NCI-H2081 treated with DMSO at 0.1 percent for 48 hours (cell line): ENCODE results near the gene VPS13D.

Source experiments
- DNase-seq: peaks from one replicate; lab custom pipeline; 2025; lab: John Stamatoyannopoulos, UW

The VPS13D gene

DNA sequence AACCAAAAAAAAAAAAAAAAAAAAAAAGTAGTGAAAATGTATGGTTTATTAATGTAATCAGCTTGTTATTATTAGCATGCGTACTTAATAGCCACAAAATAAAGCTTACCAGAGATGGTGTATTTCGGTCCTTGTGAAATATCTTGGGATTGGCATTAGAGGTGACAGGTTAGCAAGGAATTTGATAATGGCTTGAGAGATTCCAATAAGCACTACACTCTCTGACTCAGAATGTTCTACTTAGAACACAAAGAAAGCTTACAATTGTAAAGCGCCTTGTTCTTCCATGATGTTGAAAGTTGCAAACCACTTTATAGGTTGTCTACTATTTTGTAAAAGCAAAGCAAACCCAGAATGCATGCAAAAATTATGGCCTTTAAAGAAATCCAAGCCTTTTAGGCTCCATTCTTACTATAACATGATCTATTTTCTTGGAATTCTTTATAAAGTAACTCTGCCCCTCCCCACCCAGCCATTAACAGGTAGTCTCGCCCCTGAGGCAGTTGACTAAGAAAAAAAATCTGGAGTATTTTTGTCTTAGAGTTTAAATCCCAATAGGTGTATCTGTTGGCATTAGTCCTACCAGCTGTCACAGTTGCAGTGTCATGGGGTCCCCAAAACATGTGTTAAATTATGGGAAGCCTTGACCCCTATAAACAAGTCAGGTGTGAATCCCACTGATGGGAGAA, 259.0 kb downstream of the VPS13D start:
- DNase-seq = no peak

DNA sequence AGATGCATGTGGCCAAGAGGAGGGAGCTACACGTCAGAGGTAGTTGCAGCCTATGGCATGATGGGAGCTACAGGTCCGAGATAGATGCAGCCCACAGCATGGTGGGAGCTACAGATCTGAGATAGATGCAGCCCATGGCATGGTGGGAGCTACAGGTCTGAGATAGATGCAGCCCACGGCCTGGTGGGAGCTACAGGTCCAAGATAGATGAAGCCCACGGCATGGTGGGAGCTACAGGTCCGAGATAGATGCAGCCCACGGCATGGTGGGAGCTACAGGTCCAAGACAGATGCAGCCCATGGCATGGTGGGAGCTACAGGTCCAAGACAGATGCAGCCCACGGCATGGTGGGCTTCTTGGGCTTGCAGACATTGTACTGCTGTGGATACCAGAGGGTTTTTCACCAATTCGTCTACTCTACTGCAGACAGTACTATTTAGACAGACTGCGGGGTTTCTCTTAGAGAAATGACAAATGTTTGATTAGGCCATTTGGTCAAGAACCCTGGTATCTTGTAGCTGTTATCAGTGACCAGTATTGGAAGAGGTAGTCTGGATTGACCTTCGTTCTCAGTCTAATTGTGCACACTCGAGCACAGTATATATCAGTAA, 260.8 kb downstream of the VPS13D start:
- DNase-seq = no peak

DNA sequence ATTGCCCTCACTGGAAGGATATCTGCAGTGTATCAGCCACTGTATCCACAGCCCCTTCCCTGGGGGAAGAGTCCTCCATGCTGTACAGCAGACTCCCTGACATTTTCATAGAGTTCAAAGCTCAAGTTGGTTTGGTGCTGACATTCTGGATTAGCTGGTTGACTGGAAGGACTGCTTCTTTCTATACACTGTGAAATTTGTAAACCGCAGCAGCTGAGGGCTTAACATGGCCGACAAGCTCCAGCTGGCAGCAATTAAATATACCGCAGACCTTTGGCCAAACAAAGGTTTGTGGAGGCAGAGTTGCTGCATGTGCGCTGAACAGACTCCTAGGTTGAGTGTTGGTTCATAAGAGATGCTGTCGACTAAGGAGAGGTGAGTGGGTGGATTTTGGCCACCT, 261.8 kb downstream of the VPS13D start:
- no peak for DNase-seq

DNA sequence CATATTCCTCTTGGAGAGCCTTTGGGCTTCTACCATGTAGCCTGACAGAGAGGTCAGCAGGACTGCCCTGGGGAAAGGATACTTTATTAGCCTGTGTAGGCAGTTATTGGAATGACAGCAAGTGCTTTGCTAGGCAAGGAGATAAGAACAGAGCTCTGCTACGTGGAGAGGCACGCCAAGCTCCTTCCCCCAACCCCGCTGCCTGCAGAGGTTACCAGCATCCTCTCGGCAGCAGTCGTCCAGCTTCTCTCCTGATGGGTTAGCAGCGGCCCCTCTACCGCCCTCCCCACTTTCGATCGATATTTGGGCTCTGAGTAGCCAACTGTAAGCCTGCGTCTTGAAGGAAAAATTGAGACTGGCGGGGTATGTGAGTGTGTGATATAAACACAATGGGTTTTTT, 265.9 kb downstream of the VPS13D start:
- DNase-seq = no peak

DNA sequence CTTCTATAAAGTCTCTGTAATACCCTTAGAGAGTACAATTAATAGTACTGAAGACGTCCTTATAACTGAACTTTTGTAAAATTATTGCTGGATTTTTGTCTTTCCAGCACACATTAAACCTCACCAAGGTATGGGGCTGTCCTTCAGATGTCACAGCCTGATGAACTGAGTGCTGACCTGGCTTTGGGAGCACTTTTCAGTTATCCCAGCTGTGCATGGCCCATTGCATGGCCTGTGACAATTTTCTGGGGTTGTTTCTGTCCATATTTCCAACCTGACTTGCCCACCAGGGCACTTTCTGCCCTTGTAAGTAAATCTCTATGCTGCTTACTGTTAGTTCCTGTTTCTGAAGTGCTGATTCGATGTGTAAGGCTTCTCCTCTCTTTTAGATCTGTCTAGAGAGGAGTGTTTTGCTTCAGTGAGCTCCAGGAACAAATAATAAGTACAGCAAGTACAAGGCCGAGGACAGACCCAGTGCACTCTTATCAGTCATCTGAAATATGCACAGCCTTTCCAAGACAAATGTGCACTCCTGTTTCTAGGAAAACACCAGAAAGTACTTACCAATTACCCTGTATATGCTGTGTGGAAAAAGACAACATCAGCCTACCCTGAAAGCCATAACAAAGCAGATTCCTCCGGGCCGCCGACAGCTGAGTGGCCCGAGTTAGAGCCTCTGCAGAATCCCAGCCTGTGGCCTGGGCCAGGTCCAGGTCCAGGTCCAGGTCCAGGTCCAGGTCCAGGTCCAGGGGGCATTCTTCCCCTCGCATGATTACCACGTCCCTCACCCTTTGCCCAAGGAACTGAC, 266.5 kb downstream of the VPS13D start:
- no peak for DNase-seq

DNA sequence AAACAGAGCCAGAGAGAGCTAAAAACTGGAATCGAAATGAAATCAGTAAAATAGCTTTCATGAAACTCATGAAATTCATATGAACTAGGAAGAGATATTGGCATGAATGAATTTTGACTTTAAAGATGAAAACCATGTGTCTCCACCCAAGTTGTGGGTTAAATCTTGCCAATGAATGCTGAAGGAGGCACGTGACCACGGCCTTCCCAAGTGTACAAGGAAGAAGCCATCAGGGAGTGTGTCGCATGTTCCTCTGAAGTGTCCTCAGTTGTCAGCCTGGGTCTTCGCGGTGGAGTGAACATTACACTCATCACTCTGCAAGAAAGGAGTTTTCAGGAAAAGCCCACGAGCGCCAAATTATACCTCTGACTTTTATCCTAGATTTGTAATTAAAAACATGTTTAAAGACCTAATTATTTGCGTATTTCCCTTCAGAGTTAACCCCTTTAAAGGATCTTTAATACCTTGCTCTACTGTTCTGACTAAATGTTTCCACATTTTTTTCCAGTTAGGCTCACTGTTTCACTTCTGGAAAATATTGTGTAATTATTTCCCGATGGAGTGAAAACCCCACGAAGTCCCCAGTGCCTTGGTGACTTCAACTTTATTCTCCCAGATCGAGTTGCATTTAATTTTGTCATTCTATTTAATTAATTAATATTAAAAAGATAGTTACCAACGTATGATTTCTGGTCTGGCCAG, 269.9 kb downstream of the VPS13D start:
- DNase-seq = no peak

DNA sequence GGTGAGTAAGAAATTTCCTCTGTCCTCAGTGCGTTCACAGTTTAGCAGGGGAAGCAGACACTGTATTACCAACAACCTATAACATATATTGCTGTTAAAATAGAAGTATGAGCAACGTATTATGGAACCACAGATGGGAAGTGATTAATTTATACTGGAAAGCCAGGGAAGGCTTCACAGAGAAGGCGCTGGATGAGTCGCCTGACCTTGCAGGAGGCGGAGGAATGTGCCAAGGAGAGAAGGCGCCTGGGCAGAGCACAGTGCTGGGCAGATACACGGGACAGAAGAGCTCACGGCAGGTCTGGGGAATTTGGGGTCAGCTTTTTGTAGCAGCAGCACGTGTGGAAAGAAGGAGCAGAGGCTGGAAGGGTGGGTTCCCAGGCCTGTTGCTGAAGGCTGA, 271.8 kb downstream of the VPS13D start:
- DNase-seq = no peak

DNA sequence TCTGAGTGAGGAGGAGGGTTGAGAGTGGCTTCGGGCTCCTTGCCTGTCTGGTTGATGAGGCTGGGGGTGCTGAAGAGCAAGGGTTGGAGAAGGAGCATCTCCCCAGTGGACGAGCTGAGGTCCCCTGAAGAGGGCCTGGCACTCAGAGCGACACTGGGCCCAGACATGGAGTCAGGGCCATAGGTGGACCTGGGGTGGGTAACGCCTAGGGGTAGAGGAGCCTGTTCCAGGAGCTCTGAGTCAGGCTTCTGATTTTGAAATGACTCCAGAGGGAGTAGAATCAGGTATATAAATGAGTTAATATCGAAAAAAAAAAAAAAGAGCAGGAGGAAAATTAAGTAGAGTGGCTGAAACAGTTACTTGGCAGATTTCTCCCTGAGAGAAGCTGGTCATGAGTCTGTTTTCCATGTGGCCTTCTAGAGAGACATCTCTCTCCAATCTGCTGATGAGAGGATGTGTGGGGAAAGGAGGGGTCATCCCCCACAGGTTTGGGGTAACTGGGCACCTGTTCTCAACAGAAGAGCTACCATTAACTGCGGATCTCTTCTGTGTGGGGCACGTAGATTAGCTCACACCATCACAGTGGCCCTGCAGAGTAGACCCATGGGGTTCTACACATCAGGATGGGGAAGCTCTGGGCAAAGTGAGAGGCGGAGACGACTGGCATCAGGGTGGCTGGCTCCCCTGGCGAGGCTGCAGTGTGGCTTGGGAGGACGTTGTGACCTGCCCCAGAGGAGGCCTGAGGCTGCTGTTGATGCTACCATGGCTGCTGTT, 272.7 kb downstream of the VPS13D start:
- no peak for DNase-seq

DNA sequence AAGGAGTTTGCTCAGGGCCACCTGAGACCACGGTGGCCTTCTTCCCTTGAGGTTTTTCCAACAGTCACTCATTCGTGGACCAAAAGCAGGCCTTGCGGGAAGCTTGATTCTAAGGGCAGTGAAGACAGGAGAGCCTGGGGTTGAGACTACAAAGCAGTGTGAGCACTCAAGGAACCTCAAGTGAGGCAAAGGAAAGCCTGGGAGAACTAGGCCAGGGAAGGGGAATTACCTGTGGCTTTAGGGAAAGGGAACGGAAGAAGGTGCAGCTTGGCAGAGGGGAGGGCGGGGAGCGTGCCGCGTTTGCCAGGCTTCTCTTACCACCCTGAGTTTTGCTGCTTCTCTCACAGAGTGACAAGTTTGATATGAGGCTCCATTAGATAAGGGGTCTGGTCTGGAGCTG, 273.9 kb downstream of the VPS13D start:
- no peak for DNase-seq

DNA sequence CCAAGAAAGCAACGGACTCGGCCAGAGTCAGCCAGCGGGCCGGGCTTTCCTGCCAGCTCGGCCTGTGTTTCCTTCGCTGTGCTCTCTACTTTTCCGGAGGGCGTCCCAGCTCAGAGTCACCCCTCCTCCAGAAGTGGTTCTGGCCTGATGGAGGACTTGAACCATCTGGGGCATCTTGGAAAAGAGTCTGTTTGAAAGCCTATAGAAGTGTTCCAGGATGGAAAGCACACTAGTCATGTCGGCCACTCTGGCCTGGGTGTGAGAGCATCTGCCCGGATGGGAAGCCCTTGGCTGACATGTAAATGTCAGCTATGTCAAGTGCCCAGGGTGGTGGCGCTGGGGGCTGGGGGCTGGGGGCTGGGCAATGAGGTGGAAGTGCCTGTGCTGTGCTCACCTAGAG, 274.8 kb downstream of the VPS13D start:
- DNase-seq = no peak

DNA sequence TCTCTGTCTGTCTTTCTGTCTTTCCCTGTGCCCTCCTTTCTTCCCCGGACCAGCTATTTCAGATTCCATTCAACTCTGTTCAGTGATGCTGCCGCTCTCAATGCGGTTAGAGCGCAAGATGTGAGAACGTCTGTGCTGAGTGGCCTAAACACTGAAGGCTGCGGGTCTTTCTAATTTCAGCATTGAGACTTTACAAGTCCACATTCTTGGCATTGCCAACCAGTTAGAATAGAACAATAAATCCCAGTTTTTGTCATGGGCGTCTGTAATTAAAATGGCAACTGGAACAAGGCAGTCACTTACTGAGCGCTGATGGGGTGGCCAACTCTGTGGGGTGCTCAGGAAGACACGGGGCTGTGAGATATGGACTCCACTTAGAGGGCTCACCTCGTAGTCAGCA, 275.4 kb downstream of the VPS13D start:
- DNase-seq = no peak

DNA sequence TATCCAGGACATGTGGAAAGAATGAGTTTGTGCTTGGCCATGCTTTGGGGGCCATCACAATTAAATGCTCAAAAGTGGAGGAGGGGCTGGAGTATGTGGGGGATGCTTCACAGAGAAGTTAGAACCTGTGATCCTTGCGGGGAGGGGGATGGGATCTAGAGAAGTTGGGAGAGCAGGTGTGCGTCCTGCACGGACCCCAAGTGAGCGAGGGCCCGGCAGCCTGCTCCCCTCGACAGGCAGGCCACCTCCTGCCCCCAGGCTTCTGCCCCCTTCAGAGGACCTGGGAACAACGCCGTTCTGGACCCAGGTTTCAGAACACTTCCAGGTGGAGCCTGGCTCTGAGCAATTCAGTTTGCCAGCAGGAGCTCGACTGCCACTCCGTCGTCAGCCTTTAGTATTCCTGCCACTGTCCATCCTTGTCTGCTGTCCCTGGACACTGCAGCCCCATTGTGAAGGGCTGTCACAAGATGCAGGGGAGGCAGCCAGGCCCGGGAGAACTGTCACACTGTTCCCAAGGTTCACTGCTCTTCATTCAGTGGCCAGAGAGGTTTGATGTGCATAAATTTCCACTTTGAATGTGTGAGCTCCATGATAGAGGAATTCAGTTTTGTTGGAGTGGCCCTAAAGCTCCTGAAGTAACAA, 275.9 kb downstream of the VPS13D start:
- no peak for DNase-seq

DNA sequence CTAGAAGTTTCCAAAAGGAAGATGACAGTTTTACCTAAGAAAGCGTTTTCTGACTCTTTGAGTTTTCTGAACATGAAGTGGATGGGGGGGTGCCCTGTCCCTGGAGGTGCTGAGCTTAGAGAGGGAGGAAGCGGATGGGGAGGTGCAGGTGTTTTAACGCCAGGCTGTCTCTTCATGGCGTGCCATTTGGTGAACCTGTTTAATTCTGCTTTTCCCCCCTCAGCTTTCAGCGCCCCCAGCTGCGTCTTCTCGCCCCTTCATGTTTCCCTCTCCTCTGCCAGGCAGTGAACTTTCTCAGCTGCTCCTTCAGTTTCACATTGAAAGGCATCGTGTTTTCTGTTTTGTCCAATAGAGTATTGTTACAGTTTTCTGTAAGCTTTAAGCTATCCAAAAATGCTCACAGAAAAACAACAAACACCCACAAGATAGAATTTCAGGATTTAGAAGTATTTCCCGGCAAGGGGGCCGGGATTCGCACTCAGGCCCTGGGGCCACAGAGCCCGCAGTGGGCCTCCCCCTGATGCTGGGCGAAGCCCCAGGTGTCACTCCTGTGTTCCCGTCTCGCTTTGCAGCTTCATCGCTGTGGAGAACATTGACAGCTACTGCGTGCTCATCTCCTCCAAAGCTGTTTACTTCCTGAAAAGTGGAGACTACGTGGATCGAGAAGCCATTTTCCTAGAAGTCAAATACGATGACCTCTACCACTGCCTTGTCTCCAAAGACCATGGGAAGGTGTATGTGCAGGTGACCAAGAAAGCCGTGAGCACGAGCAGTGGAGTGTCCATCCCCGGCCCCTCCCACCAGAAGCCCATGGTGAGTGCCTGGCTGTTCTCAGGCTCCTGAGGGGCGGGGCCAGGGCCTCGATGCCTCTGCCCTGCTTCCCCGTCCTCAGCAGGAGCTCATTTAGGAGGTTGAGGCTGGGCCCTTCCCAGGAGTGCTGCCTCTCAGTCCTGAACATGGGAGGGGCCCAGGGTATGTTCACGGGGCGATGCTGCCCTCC, 276.8 kb downstream of the VPS13D start:
- DNase-seq = no peak

DNA sequence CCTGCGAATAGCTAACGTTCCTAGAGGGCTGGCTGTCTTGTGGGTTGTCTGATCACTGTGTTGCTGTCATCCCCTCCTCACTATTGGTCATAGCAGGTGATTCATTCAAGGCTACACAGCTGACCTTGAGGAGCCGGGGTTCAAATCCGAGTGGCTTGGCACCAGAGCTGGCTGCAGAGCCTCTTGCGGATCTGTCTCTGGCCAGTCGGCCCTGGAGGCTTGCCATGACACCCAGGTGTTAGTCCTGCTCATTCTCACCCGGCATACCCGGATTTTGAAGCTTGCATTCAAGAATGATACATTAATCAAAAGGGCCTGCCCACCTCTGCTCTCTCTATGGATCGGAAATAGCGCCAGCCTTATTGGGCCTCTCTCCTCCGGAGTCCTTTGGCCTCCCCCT, 277.8 kb downstream of the VPS13D start:
- DNase-seq = no peak

DNA sequence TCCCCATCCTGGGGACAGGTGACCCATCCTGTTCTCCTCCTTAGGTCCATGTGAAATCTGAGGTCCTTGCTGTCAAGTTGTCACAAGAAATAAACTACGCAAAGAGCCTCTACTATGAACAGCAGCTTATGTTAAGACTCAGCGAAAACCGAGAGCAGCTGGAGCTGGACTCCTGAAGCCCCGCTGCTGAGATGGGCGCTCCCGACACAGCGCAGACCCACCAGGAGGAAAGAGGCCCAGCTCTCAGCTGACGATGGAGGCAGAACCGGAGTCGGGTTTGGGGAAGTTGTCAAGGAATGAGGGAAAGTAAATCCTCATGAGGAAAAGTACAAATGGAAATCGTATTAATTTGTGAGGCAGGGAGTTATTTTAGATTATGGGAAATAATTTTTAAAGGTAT, 279.0 kb downstream of the VPS13D start:
- DNase-seq = no peak

DNA sequence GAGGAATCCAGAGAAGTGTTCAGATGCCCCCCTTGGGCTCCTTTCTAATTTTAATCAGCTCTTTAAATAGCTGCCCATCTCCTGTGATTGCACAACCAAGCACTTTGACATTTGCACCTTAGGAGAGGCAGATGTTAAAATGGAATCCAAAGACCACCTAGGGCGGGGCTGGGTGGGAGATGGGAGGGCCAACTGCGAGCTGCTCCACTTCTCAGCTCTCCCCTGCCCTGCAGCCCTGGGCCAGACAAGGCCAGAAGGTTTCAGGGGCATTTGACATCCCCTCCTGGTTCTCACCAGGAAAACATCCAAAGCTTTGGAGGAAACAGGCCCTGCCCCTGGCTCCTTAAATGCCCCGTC, 281.3 kb downstream of the VPS13D start:
- DNase-seq = no peak

DNA sequence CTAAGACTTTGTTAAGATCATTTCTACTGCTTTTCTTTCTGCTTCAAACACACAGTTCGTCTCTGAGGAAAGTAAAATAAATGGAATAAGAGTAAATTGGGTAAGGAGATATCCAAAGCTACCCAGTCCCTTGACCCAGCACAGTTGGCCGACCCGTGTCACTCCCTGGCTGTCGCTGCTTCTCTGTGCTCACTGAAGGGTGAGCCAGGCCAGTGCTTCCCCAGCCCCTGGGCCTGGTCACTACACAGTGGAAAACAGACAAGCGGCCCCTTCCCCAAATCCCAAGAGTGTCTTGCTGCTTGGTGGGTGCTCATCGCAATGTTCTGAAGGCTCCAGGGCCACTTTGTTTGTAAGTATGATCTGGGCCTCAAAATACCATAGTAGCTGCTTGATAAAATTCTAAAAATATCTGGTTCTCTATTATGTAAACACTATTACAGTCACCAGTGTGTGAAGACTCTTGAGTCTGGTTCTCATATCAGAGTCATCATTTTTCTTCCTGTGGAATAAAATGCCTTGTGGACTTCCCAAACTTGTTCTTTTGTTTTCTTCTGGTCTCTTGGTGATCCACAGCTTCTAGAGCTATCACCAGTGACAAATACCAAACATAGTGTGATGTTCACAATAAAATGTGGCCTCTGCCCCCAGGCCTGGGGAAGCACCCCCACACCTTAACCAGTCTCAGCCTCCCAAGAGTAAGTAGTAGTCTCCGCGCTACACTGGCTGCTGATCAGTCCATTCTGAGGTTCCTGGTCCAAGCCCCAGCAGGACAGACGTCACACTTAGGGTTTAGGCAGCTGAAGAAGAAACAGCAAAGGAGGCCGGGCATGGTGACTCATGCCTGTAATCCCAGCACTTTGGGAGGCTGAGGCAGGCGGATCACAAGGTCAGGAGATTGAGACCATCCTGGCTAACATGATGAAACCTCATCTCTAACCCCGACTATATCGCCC, 282.0 kb downstream of the VPS13D start:
- no peak for DNase-seq

DNA sequence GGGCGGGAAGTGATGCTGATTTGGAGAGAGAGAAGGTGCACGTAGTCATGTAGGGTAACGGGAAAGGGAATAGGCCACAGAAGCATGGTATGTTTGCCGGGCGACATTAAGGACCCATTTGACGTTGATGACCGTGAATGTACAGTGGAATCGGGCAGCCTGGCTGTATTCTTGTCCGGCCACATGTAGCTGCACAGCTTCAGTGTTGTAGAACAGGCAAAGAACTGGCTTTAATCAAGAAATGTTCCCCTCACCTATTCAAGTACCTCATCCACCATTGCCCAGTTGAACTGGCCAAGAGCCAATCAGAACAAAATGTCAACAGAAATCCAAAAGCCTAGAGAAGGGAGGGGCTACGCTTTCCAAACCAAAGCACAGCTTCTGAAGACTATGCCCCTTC, 283.4 kb downstream of the VPS13D start:
- DNase-seq = no peak

DNA sequence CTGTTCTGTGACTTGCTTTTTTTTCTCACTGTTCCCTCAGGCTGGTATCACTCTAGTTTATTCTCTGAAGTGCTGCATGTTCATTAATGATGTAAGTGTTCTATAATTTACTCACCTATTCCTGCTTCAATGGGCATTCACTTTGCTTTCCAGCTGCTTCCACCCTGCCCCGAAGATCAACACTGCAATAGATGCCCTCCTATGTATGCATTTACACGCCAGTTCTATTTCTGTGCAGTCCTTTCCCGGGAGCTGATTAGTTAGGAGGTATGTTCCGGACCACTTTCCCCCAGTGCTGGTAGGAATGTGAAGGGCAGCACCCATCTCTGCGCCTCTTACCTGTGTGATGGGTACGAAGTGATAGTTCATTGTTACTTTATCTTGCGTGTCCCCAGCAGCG, 284.8 kb downstream of the VPS13D start:
- DNase-seq = no peak
